Measurements from ENCODE around the gene NCOA3. TPM values are rescaled to one million over a fixed set of nuclear protein-coding genes. Genes with fewer than 3 reads are reported as not detected.

Gene NCOA3
- total RNA-seq, 3 donors from 2014 or later, result 40.6 to 57.1 (median 45.1) TPM

- Histone ChIP-seq H3K4me1 (no peaks in the 10 kb centered on the region), H3K27ac (no peak overlapping the region), H3K9me3 (no peaks in the 10 kb centered on the region), H3K27me3 (no peaks in the 10 kb centered on the region), H3K36me3 (no peaks in the 10 kb centered on the region), H3K4me3 (no peak overlapping the region)
- TF ChIP-seq POLR2A (IDR thresholded peaks at IDR 0.05) (no peak), CTCF (IDR thresholded peaks at IDR 0.05) (no peak), POLR2AphosphoS5 (IDR thresholded peaks at IDR 0.05) (no peak)
- intact Hi-C loops (cut with DNase I; ENCODE audit: low total_unique reads), result no loop called here
- DNase-seq (ENCODE audit: low spot score in 2 of 2), result no peak
Measured at GRCh38 chr20:47596003-47596571, 94.4 kb downstream of the NCOA3 start.

- H3K27me3 ChIP-seq, result no peaks in the 10 kb centered on the region
- H3K36me3 ChIP-seq, result no peaks in the 10 kb centered on the region
- H3K27ac ChIP-seq, result no peak overlapping the region
- no peak for DNase-seq (ENCODE audit: low spot score in 2 of 2)
- H3K4me3 ChIP-seq, result no peak overlapping the region
- intact Hi-C loops (cut with DNase I; ENCODE audit: low total_unique reads), result no loop called here
- TF ChIP-seq POLR2AphosphoS5 (IDR thresholded peaks at IDR 0.05), result no peak
- TF ChIP-seq CTCF (IDR thresholded peaks at IDR 0.05), result no peak
- no peak for TF ChIP-seq POLR2A (IDR thresholded peaks at IDR 0.05)
- no peaks in the 10 kb centered on the region for H3K4me1 ChIP-seq
- no peaks in the 10 kb centered on the region for H3K9me3 ChIP-seq
Measured at GRCh38 chr20:47597090-47597489, 95.4 kb downstream of the NCOA3 start.

- TF ChIP-seq CTCF (IDR thresholded peaks at IDR 0.05) (no peak), POLR2A (IDR thresholded peaks at IDR 0.05) (no peak), POLR2AphosphoS5 (IDR thresholded peaks at IDR 0.05) (no peak)
- Histone ChIP-seq H3K36me3 (no peaks in the 10 kb centered on the region), H3K9me3 (no peaks in the 10 kb centered on the region), H3K27ac (no peak overlapping the region), H3K27me3 (no peaks in the 10 kb centered on the region), H3K4me1 (no peaks in the 10 kb centered on the region), H3K4me3 (no peak overlapping the region)
- intact Hi-C loops (cut with DNase I; ENCODE audit: low total_unique reads), result no loop called here
- DNase-seq (ENCODE audit: low spot score in 2 of 2), result no peak
Measured at GRCh38 chr20:47598911-47599744, 97.4 kb downstream of the NCOA3 start.

GRCh38 chr20:47600967-47601547 is 99.4 kb downstream of the NCOA3 start:
- intact Hi-C loops (cut with DNase I; ENCODE audit: low total_unique reads), result no loop called here
- no peak overlapping the region for H3K4me3 ChIP-seq
- TF ChIP-seq POLR2AphosphoS5 (IDR thresholded peaks at IDR 0.05), result no peak
- TF ChIP-seq POLR2A (IDR thresholded peaks at IDR 0.05), result no peak
- TF ChIP-seq CTCF (IDR thresholded peaks at IDR 0.05), result no peak

GRCh38 chr20:47603260-47603659 is 101.6 kb downstream of the NCOA3 start:
- H3K36me3 ChIP-seq, result no peaks in the 10 kb centered on the region
- no peaks in the 10 kb centered on the region for H3K27me3 ChIP-seq
- no peaks in the 10 kb centered on the region for H3K4me1 ChIP-seq
- TF ChIP-seq POLR2AphosphoS5 (IDR thresholded peaks at IDR 0.05) (no peak), CTCF (IDR thresholded peaks at IDR 0.05) (no peak), POLR2A (IDR thresholded peaks at IDR 0.05) (no peak)
- DNase-seq (ENCODE audit: low spot score in 2 of 2), result no peak
- no peak overlapping the region for H3K27ac ChIP-seq
- intact Hi-C loops (cut with DNase I; ENCODE audit: low total_unique reads), result no loop called here
- no peaks in the 10 kb centered on the region for H3K9me3 ChIP-seq
- H3K4me3 ChIP-seq, result no peak overlapping the region

More at GRCh38 chr20:47600967-47601547, 99.4 kb downstream of the NCOA3 start:
- Histone ChIP-seq H3K4me1 (no peaks in the 10 kb centered on the region), H3K36me3 (no peaks in the 10 kb centered on the region), H3K27ac (no peak overlapping the region), H3K27me3 (no peaks in the 10 kb centered on the region), H3K9me3 (no peaks in the 10 kb centered on the region)
- no peak for DNase-seq (ENCODE audit: low spot score in 2 of 2)
